ENCODE data around the gene MGAT3.

- TF ChIP-seq CTCF (IDR thresholded peaks at IDR 0.05) (no peak), POLR2A (IDR thresholded peaks at IDR 0.05) (no peak)
Observed at GRCh38 chr22:39522567-39523300, 65.9 kb downstream of the MGAT3 start.
